OCI-LY1 (cell line): ENCODE data around the gene TYRO3.

ENCODE experiments used
- EZH2 ChIP-seq: fragments of 200-600 bp; sonication (generic), shearing (Covaris generic); IDR thresholded peaks from 2 replicates; pipeline ENCODE4 v1.8.0; 2017; ENCODE audit warnings: borderline replicate concordance, mixed run types, mild to moderate bottlenecking, antibody characterized with exemption, low read length, moderate library complexity, mixed read lengths
- TF ChIP-seq, protein P1 (sequence below): fragments of 200-600 bp; sonication (generic), shearing (Covaris generic); IDR thresholded peaks from 2 replicates; pipeline ENCODE4 v1.5.1; 2017; ENCODE audit warnings: mild to moderate bottlenecking, antibody characterized with exemption, low read length, moderate library complexity, mixed read lengths

DNA sequence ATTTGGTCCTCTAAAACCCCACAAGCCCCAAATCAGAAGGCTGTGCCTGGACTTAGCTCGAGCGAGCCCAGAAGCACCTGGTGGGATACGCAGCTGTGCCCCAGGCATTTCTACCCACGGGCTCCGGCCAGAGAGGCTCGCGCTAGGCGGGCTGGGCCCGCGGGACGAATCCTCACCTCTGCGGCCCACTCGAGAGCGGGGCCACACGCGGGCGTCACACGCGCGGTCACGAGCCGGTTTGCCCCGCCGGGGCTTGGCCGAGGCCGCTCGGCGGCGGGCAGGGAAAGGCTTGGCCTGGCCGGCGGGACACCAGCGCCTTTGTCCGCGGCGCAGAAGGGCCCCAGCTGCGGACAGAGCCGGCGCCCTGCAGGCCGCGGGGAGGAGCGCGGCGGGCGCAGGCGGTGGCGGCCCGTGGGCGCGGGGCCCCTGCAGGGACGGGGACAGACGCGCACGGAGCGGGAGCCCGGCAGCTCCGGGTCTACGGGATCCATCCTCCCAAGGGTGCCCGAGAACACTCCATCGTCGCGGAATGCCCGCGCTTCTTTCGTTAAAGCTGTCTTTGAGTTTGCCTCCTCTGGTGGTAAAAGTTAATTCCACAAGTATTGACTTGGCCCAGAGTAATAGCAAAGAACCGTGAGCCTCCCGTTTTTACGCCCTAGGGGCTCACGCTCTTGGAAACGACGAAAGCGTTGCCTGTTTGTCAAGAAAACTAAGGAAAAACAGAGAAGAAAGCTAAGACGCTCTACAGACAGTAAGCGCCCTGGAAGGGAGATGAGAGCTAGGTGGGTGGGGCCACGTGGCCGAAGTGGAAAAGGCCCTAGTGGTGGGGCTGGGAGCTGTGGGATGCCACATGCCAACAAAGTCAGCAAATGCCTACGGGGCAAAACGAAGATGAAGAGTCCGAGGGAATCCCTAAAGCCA lies 26.4 kb downstream of the TYRO3 start:
- TF ChIP-seq, protein P1, sequence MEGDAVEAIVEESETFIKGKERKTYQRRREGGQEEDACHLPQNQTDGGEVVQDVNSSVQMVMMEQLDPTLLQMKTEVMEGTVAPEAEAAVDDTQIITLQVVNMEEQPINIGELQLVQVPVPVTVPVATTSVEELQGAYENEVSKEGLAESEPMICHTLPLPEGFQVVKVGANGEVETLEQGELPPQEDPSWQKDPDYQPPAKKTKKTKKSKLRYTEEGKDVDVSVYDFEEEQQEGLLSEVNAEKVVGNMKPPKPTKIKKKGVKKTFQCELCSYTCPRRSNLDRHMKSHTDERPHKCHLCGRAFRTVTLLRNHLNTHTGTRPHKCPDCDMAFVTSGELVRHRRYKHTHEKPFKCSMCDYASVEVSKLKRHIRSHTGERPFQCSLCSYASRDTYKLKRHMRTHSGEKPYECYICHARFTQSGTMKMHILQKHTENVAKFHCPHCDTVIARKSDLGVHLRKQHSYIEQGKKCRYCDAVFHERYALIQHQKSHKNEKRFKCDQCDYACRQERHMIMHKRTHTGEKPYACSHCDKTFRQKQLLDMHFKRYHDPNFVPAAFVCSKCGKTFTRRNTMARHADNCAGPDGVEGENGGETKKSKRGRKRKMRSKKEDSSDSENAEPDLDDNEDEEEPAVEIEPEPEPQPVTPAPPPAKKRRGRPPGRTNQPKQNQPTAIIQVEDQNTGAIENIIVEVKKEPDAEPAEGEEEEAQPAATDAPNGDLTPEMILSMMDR = no peak
- TF ChIP-seq EZH2 = no peak
